Hematopoietic multipotent progenitor cell treated with erythropoietin and hydrocortisone succinate and interleukin-3 and kit ligand, for 8 days (in vitro differentiated cells): ENCODE measurements around the gene JUP.
"Not testable (repeated sequence)": the region's sequence is repeated elsewhere in the genome, so short reads cannot be mapped to it uniquely, and the experiment has no call there.

Experiments used
- DNase-seq: peaks from one replicate; pipeline ENCODE4 v3.0.0-alpha.2; 2015

JUP gene

GRCh38 chr17:41786227-41787020 lies at the start of gene JUP:
Gene JUP (minus strand): TSS chr17:41786711. CDS start chr17:41771854, 14,857 bp downstream.
- DNase-seq: peak; percentile 98

- no peak for DNase-seq
These were observed 49.5 kb upstream of the JUP start, which contains the start of gene NT5C3B for GRCh38 chr17:41835800-41836549. Gene NT5C3B (minus strand): TSS chr17:41836232. CDS start chr17:41836193, 39 bp downstream.

DNA sequence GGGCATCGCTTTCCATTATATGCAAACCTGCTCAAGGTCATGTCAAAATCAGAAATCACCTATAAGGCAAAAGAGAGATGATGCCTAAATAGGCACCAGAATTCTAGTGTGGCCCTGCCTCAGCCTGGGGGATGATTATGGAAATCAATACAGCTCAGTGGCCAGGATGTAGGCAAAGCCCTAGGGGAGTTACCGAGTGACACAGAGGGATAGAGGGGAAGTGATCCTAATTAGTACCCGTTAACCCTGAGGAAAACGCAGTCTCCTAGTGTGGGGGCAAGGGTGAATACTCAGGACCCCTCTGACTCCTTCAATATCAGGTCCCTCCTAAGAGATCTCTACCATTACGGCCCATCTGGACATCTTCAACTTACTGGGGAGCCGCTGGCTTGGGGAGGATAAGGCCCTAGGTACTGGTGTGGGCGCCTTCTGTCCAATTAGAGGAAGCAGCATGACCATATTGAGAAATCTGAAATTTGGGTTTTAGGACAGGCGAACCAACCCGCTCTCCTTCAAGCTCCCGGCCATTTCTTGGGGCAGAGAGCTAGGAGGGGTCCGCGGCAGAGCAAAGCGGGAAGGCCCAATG lies 48.8 kb upstream of the JUP start:
- no peak for DNase-seq

DNA sequence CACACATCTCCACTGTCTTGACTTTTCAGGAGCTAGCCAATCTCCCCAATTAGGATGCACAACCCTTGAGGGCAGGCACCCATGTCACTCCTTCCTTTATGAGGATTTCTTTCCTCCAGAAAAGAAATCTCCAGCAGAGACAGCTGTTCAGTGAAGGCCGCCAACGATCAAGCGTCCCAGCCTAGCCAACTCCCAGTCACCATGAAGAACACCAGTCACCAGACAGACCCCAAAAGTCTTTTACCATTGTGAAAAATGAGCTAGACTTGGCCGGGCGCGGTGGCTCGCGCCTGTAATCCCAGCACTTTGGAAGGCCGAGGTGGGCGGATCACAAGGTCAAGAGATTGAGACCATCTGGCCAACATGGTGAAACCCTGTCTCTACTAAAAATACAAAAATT lies 43.5 kb upstream of the JUP start:
- not testable (repeated sequence) for DNase-seq

DNA sequence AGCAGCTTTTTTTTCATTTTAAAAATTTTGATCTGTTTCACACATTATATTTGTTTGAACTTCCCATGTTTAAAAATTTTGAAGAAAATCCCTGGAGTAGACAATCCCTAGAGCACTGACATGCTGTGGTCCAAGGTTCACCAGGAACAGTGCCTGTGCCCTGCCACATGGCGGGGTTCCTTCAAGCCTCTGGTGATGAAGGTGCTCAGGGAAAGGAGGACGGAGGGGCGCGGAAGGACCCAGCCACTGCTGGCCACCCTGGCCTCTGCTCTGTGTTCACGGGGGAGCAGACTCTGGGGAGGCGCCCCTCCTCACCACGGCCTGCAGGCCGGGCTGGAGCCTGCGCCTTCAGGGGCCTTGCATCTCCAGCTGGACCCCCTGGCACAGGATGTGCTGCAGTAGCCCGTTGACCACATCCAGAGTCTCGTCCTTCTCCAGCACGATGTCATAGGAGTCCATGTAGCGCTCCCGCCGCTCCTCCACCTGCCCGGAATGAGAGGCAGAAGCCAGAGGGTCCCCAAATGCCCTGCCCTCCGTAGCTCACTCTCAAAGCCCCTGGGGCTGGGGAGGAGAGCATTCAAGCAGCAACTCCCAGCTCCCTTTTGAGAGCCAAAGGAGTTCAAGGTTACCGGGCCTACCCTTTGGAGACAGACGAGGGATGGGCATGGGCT lies 38.8 kb upstream of the JUP start:
- no peak for DNase-seq

DNA sequence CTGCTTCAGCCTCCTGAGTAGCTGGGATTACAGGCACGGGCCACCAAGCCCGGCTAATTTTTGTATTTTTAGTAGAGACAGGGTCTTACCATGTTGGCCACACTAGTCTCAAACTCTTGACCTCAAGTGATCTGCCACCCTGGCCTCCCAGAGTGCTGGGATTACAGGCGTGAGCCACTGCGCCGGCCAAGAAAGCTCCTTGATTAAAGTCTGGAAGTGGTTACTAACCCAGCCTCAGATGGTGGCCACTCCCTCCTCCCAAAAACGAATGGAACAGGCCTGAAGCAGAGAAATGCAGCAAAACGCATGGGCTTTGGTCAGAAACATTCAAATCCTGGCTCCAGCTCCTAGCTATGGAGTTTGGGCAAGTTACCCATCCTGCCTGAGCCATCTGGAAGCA lies 37.6 kb upstream of the JUP start:
- DNase-seq: no peak

- DNase-seq: no peak
These were observed 37.1 kb upstream of the JUP start for GRCh38 chr17:41823580-41823979.

DNA sequence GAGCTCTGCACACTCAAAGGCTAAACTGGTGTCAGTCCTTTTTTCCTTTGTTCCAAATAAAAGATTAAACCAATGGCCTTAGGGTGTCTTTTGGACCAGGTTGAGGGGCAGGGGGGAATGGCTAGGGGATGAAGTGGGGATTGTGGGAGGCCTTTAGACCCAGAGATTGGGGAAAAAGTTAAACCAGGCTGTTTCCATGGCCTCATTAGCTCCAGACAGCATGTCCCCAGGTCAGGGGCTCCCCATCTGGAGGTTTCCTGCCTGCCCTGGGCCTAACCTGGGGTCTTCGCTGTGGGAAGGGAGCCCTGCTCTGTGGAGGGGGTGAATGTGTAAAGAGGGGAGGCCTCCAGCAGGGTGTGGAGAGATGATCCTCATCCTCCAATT lies 36.6 kb upstream of the JUP start:
- DNase-seq: no peak

- DNase-seq: no peak
These were observed 36.0 kb upstream of the JUP start for GRCh38 chr17:41822216-41823140.

DNA sequence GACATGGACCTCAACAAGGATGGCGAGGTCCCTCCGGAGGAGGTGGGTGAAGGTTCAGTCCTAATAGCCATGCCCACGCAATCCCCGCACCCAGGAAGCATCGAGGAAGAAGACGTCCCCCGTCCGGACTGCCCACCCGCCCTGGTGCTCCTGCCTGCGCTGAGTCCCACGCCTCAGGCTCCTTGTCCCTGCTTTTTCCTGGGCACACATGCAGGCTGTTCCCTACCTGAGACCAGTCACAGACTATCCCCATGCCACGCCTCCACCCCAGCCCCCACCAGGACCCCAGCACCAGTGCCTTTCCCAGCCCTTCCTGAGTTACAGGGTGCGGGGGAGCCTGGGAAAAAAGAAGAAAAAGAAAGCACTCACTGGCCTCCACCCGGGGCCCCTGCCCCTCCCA lies 35.3 kb upstream of the JUP start:
- no peak for DNase-seq

- DNase-seq: no peak
These were observed 31.5 kb upstream of the JUP start for GRCh38 chr17:41818024-41818423.

DNA sequence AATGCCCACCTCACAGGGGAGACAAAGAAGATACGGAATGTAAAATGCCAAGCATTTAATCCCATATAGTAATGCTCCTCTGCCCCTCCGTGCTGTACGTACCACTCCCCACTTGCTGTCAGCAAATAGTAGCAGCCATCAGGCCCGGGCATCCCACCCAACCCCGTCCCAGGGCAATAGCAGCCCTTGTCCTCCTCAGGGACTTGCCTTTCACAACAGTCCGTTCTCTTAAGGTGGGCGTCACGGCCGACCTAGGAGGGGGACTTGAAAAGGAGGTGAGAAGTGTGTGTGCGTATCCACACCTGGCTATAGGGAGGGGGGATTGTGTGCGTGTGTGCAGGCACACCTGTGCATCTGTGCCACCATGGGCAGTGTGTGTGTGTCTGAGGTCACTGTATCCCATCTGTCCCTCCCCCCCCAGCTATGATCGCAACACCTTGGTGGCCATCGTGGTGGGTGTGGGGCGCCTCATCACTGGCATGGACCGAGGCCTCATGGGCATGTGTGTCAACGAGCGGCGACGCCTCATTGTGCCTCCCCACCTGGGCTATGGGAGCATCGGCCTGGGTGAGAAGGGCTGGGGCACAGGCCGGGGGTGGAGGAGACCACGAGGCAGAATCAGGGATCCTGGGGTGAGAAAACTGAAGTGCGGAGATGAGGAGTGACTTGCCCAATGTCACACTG lies 30.3 kb upstream of the JUP start:
- DNase-seq: no peak

- DNase-seq: no peak
These were observed 27.7 kb upstream of the JUP start for GRCh38 chr17:41814195-41814594.

GRCh38 chr17:41813699-41814124 lies 27.2 kb upstream of the JUP start:
- no peak for DNase-seq

DNA sequence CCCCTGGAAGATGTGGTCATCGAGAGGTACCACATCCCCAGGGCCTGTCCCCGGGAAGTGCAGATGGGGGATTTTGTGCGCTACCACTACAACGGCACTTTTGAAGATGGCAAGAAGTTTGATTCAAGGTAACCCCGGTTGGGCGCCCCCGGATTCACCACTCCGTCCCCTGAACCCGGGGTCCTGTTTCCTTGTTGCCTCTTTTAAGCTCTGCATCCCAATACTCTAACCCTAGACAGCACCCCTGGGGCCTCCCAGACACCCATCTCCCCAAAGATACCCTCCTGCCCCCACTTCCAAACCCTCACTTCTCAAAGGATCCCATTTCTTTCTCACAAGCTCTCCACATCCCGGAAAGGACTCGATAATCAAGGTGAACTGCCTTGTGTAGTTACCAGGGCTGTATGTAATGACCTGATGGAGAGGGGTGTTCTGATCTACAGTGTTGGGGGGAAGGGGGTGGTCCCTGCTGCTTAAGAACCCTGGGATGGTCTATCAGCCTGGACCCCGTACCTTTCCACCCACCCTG lies 26.7 kb upstream of the JUP start:
- DNase-seq: no peak

DNA sequence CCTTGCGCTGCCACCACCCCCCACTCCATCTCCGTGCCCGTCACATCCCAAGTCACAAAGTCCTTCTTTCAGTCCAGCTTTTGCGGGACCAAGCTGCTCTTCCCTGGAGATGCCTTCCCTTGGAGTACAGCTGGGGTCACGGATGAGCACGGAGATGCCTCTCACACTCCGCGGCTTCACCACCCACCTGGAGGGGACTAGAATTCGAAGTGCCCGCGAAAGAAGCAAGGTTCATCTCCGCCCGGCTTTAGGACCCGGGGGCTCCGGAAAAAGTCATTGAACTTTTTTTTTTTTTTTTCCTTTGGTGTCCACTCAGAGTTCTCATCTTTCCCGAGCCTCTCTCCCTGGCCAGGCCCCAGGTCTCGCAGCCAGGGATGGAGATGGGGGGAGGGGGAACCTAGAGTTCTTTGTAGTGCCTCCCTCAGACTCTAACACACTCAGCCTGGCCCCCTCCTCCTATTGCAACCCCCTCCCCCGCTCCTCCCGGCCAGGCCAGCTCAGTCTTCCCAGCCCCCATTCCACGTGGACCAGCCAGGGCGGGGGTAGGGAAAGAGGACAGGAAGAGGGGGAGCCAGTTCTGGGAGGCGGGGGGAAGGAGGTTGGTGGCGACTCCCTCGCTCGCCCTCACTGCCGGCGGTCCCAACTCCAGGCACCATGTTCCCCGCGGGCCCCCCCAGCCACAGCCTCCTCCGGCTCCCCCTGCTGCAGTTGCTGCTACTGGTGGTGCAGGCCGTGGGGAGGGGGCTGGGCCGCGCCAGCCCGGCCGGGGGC lies 26.1 kb upstream of the JUP start, which contains the start of gene FKBP10:
Gene FKBP10 (plus strand): TSS at position 624 of the 771 bp plus-strand sequence. CDS start 31 bp downstream, at position 655.
- DNase-seq: no peak

DNA sequence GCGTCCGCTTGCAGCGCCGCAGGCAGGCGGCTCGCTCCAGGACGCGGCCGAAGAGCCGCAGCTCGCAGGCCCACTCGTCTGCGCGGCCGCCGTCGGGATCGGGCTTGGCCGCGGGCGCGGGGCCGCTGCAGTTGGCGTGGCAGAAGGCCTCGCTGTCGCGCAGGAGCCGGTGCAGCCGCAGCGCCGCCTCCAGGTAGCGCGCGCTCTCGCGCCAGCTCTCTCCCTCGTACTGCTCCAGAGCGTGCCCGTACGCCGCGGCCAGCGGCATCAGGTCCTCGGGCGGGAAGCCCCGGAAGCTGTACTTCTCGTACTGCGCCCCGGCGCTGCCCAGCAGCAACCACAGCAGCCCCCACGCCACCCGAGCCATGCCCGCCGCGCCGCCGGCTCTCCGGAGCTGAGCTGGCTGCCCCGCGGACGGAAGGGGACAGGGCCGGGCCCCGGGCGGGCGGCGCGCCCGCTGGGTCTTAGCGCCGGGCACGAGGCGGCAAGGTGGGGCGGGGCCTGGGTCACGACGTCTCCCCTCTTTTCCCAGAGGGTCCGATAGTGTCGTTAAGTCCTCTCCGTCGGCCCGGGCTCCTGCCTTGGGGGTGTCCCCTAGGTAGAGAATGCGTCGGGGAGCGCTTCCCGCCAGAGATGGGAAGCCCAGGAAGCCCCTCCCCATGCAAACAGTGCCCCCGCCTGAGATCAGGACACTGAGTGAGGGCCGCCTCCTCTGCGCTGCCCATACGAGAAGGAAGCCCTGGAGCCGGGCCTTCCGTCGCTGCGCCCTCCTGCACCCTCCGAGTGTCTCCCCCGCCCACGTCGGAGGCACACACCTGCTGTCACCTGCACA lies 25.3 kb upstream of the JUP start, which contains the start of gene P3H4:
Gene P3H4 (minus strand): TSS at position 401 of the 832 bp plus-strand sequence. CDS start 34 bp downstream, at position 367.
- peak; percentile 57 for DNase-seq

- no peak for DNase-seq
These were observed 24.4 kb upstream of the JUP start for GRCh38 chr17:41810659-41811548.
